Esophagus muscularis mucosa (tissue), 4 donors: ENCODE results near the gene YTHDC1.

Source experiments
- EP300 ChIP-seq: sonication (generic); formaldehyde crosslinking; IDR thresholded peaks from one replicate; pipeline ENCODE4 v1.6.1; 2017; ENCODE audit warnings: antibody characterized with exemption
- POLR2A ChIP-seq: fragments of 450-650 bp; IDR thresholded peaks from one replicate; pipeline ENCODE4 v1.6.1; 2017; ENCODE audit warnings: antibody characterized with exemption, moderate library complexity, mild to moderate bottlenecking, low read depth
- POLR2AphosphoS5 ChIP-seq, 2 donors: sonication (generic); formaldehyde crosslinking; IDR thresholded peaks; one replicate each; pipeline ENCODE4 v1.6.1; 2017; ENCODE audit warnings: antibody characterized with exemption in 2 of 2
- TF ChIP-seq, protein P1 (sequence below), 3 experiments: fragments of 200-600 bp in 2 of 3; fragments of 450-650 bp in 1 of 3; sonication (generic) in 2 of 3; IDR thresholded peaks; one replicate each; pipeline ENCODE4 v1.5.1; 2017 to 2019; ENCODE audit warnings: antibody characterized with exemption in 3 of 3, mild to moderate bottlenecking in 2 of 3, moderate library complexity in 1 of 3

GRCh38 chr4:68348577-68348976 lies 1.3 kb downstream of the YTHDC1 start:
- TF ChIP-seq, protein P1, sequence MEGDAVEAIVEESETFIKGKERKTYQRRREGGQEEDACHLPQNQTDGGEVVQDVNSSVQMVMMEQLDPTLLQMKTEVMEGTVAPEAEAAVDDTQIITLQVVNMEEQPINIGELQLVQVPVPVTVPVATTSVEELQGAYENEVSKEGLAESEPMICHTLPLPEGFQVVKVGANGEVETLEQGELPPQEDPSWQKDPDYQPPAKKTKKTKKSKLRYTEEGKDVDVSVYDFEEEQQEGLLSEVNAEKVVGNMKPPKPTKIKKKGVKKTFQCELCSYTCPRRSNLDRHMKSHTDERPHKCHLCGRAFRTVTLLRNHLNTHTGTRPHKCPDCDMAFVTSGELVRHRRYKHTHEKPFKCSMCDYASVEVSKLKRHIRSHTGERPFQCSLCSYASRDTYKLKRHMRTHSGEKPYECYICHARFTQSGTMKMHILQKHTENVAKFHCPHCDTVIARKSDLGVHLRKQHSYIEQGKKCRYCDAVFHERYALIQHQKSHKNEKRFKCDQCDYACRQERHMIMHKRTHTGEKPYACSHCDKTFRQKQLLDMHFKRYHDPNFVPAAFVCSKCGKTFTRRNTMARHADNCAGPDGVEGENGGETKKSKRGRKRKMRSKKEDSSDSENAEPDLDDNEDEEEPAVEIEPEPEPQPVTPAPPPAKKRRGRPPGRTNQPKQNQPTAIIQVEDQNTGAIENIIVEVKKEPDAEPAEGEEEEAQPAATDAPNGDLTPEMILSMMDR (IDR thresholded peaks at IDR 0.05) = no peak
- TF ChIP-seq POLR2AphosphoS5 (IDR thresholded peaks at IDR 0.05) (no peak), POLR2A (no peak), EP300 (no peak)
